Testis (tissue), 3 donors: ENCODE data around the gene SLC38A4. TPM values are rescaled to one million over a fixed set of nuclear protein-coding genes. Genes with fewer than 3 reads are reported as not detected.

ENCODE experiments used
- DNase-seq: peaks from one replicate; pipeline ENCODE4 v3.0.0-alpha.2; 2019
- H3K27ac ChIP-seq, 2 donors: fragments of 200-600 bp; sonication (generic); one replicate each; pipeline ENCODE4 v1.5.1; 2019
- H3K27me3 ChIP-seq: fragments of 200-600 bp; sonication (generic); one replicate; pipeline ENCODE4 v1.5.1; 2019
- H3K36me3 ChIP-seq: fragments of 200-600 bp; sonication (generic); one replicate; pipeline ENCODE4 v1.5.1; 2017; ENCODE audit warnings: low read depth; ENCODE audit errors: missing control alignments
- H3K4me1 ChIP-seq: fragments of 200-600 bp; sonication (generic); one replicate; pipeline ENCODE4 v1.5.1; 2019
- H3K4me3 ChIP-seq, 2 donors: fragments of 200-600 bp; sonication (generic); one replicate each; pipeline ENCODE4 v1.5.1; 2017 to 2019
- H3K9me3 ChIP-seq: fragments of 200-600 bp; sonication (generic); one replicate; pipeline ENCODE4 v1.5.1; 2017
- POLR2A ChIP-seq: fragments of 450-650 bp; IDR thresholded peaks from one replicate; pipeline ENCODE4 v1.6.1; 2017; ENCODE audit warnings: antibody characterized with exemption, mild to moderate bottlenecking, moderate library complexity
- WGBS, 2 donors: methylation state at CpG; one replicate each; pipeline ENCODE4 v1.1.5; 2018; 5-methylcytosine and 5-hydroxymethylcytosine counted together
- intact Hi-C: fragments of 100-400 bp; cut with DNase I; formaldehyde crosslinking; loops from one replicate; pipeline ENCODE4 v1.15.1; 2023; ENCODE audit warnings: low total_unique reads
- polyA plus RNA-seq: library from polyadenylated mRNA; stranded (reverse); fragments of 350-450 nt; fragmentation: Illumina TruSeq; extraction: RNeasy Lipid Tissue Mini Kit (QIAGEN cat#74804); gene quantifications from one replicate; pipeline ENCODE4 v1.2.3, GENCODE V29; 2014; ENCODE audit warnings: low read depth, low replicate concordance; ENCODE audit not compliant: insufficient read depth
- total RNA-seq, 2 donors: library from RNA; depleted of rRNA; stranded (reverse); fragments of >200 nt; gene quantifications; one replicate each; pipeline ENCODE4 v1.2.3, GENCODE V29; 2016
- TF ChIP-seq, protein P1 (sequence below), 3 experiments: fragments of 450-650 bp in 2 of 3; fragments of 200-600 bp in 1 of 3; sonication (generic) in 1 of 3; IDR thresholded peaks; one replicate each; pipeline ENCODE4 v1.5.1; 2016 to 2019; ENCODE audit warnings: antibody characterized with exemption in 3 of 3, mild to moderate bottlenecking in 2 of 3, moderate library complexity in 1 of 3

Gene SLC38A4
- total and polyA plus RNA-seq, 3 donors from 2014 or later, result 0.24 to 1.3 (median 0.65) TPM

DNA sequence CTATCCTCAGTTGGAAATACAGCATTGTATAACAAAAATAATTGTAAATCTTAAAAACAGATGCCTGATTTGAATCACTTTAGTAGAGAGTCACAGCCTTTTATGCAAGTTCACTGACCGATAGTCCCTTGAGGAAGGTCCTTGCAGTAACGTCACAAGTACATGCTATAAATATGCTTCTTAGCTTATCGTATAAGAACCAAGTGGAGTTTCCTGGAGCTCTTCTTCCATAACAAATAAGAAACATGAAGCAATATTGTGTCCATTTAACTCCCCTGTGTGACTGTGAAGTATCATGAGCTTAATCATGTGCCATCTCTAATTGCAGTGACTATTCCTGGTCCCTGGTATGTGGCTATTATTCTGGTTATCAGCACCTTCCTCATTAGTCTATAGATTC, 107.9 kb downstream of the SLC38A4 start:
- Histone ChIP-seq H3K9me3 (no peaks in the 10 kb centered on the region), H3K27ac (no peak overlapping the region), H3K4me3 (no peak overlapping the region), H3K36me3 (no peaks in the 10 kb centered on the region), H3K27me3 (no peaks in the 10 kb centered on the region), H3K4me1 (no peaks in the 10 kb centered on the region)
- 89 to 92% methylated on average over 3 of the region's 3 CpGs for WGBS, 2 donors
- DNase-seq, result no peak
- intact Hi-C loops, result no loop called here
- TF ChIP-seq POLR2A, result no peak
- TF ChIP-seq, protein P1, sequence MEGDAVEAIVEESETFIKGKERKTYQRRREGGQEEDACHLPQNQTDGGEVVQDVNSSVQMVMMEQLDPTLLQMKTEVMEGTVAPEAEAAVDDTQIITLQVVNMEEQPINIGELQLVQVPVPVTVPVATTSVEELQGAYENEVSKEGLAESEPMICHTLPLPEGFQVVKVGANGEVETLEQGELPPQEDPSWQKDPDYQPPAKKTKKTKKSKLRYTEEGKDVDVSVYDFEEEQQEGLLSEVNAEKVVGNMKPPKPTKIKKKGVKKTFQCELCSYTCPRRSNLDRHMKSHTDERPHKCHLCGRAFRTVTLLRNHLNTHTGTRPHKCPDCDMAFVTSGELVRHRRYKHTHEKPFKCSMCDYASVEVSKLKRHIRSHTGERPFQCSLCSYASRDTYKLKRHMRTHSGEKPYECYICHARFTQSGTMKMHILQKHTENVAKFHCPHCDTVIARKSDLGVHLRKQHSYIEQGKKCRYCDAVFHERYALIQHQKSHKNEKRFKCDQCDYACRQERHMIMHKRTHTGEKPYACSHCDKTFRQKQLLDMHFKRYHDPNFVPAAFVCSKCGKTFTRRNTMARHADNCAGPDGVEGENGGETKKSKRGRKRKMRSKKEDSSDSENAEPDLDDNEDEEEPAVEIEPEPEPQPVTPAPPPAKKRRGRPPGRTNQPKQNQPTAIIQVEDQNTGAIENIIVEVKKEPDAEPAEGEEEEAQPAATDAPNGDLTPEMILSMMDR (IDR thresholded peaks at IDR 0.05), result no peak

- no peaks in the 10 kb centered on the region for H3K4me1 ChIP-seq
- DNase-seq, result no peak
- intact Hi-C loops, result no loop called here
- H3K9me3 ChIP-seq, result no peaks in the 10 kb centered on the region
- no peak overlapping the region for H3K27ac ChIP-seq
- no peak overlapping the region for H3K4me3 ChIP-seq
- TF ChIP-seq, protein P1 (IDR thresholded peaks at IDR 0.05), result no peak
- no peak for TF ChIP-seq POLR2A
- no peaks in the 10 kb centered on the region for H3K27me3 ChIP-seq
- H3K36me3 ChIP-seq, result no peaks in the 10 kb centered on the region
Measured at GRCh38 chr12:46717159-46717558, 108.6 kb downstream of the SLC38A4 start.
